ENCODE measurements around the gene OR5A1.

Gene OR5A1

DNA sequence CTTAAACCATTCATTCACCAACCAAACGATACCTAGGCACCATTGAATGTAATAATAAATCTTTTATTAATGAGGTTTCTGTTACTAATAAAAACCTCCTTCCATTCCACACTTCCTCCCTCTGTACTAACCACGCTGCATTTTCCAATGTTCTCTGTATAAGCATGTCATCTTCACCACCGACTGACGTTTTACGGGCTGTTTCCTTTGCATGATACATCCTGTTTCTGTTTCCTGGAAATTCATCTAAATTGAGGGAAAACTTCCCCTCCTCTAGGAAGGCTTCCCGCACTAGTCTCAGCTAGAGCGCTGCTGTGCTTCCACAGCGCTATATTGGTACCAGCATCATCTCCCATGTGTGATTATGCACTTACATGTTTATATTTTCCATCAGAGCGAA is 38.9 kb downstream of the OR5A1 start:
- no peak overlapping the region for H3K4me3 ChIP-seq (ENCODE audit: low read depth, low read length)
- TF ChIP-seq, protein P1, sequence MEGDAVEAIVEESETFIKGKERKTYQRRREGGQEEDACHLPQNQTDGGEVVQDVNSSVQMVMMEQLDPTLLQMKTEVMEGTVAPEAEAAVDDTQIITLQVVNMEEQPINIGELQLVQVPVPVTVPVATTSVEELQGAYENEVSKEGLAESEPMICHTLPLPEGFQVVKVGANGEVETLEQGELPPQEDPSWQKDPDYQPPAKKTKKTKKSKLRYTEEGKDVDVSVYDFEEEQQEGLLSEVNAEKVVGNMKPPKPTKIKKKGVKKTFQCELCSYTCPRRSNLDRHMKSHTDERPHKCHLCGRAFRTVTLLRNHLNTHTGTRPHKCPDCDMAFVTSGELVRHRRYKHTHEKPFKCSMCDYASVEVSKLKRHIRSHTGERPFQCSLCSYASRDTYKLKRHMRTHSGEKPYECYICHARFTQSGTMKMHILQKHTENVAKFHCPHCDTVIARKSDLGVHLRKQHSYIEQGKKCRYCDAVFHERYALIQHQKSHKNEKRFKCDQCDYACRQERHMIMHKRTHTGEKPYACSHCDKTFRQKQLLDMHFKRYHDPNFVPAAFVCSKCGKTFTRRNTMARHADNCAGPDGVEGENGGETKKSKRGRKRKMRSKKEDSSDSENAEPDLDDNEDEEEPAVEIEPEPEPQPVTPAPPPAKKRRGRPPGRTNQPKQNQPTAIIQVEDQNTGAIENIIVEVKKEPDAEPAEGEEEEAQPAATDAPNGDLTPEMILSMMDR (IDR thresholded peaks at IDR 0.05; ENCODE audit: low read depth, low read length) = no peak

DNA sequence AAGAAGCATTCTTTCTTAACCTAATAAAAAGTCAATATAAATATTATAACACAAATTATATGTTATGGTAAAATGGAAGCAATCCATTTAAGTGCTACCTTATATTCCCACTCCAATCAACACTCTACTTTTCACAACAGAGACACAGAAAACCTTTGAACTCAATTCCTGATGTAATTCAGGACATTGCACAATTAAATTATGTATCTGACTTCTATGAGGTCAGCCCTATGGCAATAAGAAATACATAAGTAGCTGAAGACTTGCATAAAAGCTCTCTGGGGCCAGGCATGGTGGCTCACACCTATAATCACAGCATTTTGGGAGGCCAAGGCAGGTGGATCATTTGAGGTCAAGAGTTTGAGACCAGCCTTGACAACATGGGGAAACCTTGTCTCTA is 43.6 kb downstream of the OR5A1 start:
- TF ChIP-seq, protein P1 (IDR thresholded peaks at IDR 0.05; ENCODE audit: low read depth, low read length) = no peak
- no peak overlapping the region for H3K4me3 ChIP-seq (ENCODE audit: low read depth, low read length)

DNA sequence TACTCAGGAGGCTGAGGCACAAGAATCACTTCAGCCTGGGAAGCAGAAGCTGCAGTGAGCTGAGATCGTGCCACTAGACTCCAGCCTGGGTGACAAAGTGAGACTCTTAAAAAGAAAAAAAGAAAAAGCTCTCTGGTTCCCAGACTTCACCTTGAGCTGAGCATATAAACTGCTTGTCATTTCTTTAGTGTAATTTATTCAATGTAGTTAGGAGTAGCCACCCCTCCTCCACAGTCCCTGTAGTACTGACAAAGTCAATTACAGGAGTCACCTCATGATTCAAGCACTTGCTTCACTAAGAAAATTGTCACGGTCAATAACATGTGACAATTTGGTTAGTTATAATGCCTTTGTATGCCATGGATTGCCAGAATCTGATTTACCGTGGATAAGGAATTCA is 44.1 kb downstream of the OR5A1 start:
- TF ChIP-seq, protein P1 (IDR thresholded peaks at IDR 0.05; ENCODE audit: low read depth, low read length) = no peak
- H3K4me3 ChIP-seq (ENCODE audit: low read depth, low read length) = no peak overlapping the region

All from WI38 (cell line).